Measurements from ENCODE around the gene HTR2A.

- TF ChIP-seq CTCF (IDR thresholded peaks at IDR 0.05; ENCODE audit: low read length) (no peak), EZH2 (optimal IDR thresholded peaks at IDR 0.05; ENCODE audit: low read depth, low read length) (no peak), EZH2phosphoT487 (IDR thresholded peaks at IDR 0.05; ENCODE audit: low read length) (no peak)
Observed at GRCh38 chr13:46860722-46861121, 36.1 kb downstream of the HTR2A start.

All from MM.1S (cell line).